T-cell (primary cell): Measurements from ENCODE around the gene IDE. TPM values are rescaled to one million over a fixed set of nuclear protein-coding genes. Genes with fewer than 3 reads are reported as not detected.

Experiments
- ATAC-seq, 4 experiments: fragments of 200-7000 bp in 3 of 4; fragments of 150-1000 bp in 1 of 4; cut with Tn5 transposase; replicated peaks in 1 of 4; 1 replicate in 3 of 4; 2 replicates in 1 of 4; pipeline ENCODE4 v1.10.0; 2021; ENCODE audit warnings: moderate library complexity in 3 of 4, mild to moderate bottlenecking in 2 of 4, moderate number of reproducible peaks in 1 of 4
- CTCF ChIA-PET, 2 donors: fragments of 300-600 bp; sonication (Branson Sonifier 250); formaldehyde crosslinking; loops; one replicate each; lab custom pipeline; 2022; ENCODE audit warnings: antibody characterized with exemption in 2 of 2; lab: Charles Lee
- POLR2A ChIA-PET, 2 donors: fragments of 300-600 bp; sonication (Branson Sonifier 250); formaldehyde crosslinking; loops; one replicate each; lab custom pipeline; 2022; ENCODE audit warnings: antibody characterized with exemption in 2 of 2; lab: Charles Lee
- DNase-seq, 35 experiments: peaks; one replicate each; pipeline versions ENCODE4 v3.0.0 to v3.0.0-alpha.2; 2013 to 2023
- H3K27ac ChIP-seq: one replicate; pipeline ENCODE4 v1.5.1; 2013; ENCODE audit warnings: low read length
- H3K27me3 ChIP-seq, 2 experiments: replicated peaks in 1 of 2; 1 replicate in 1 of 2; 2 replicates in 1 of 2; pipeline versions ENCODE4 v1.6.1 to v1.7.0; 2013; ENCODE audit warnings: low read length in 1 of 2, mixed read lengths in 1 of 2; ENCODE audit not compliant: control insufficient read depth in 2 of 2, insufficient read depth in 2 of 2; ENCODE audit errors: extremely low read depth in 1 of 2
- H3K36me3 ChIP-seq, 2 donors: 1 replicate in 1 of 2; 2 replicates in 1 of 2; pipeline versions ENCODE4 v1.6.1 to v1.7.0; 2013; ENCODE audit warnings: low read length in 1 of 2; ENCODE audit not compliant: control insufficient read depth in 2 of 2, insufficient read depth in 1 of 2; ENCODE audit errors: extremely low read depth in 1 of 2
- H3K4me1 ChIP-seq, 2 experiments: 1 replicate in 1 of 2; 2 replicates in 1 of 2; pipeline versions ENCODE4 v1.6.1 to v1.7.0; 2013; ENCODE audit warnings: low read length in 2 of 2, mixed read lengths in 1 of 2; ENCODE audit not compliant: insufficient read depth in 2 of 2, control insufficient read depth in 1 of 2; ENCODE audit errors: extremely low read depth in 1 of 2
- H3K4me3 ChIP-seq, 2 donors: 1 replicate in 1 of 2; 2 replicates in 1 of 2; pipeline versions ENCODE4 v1.5.1 to v1.7.0; 2013; ENCODE audit warnings: mild to moderate bottlenecking in 2 of 2, low read length in 1 of 2, moderate library complexity in 1 of 2; ENCODE audit not compliant: control insufficient read depth in 1 of 2; ENCODE audit errors: extremely low read depth in 1 of 2
- H3K9me3 ChIP-seq: 2 replicates; pipeline ENCODE4 v1.7.0; 2013
- H3K27ac Mint-ChIP-seq, 2 donors: one replicate each; pipeline ENCODE4 v1.8.0; 2020 to 2021; ENCODE audit warnings: mild to moderate bottlenecking in 2 of 2, mixed read lengths in 2 of 2
- H3K27me3 Mint-ChIP-seq, 2 donors: one replicate each; pipeline ENCODE4 v1.8.0; 2021 to 2022; ENCODE audit warnings: mixed read lengths in 2 of 2
- H3K36me3 Mint-ChIP-seq: one replicate; pipeline ENCODE4 v1.8.0; 2021; ENCODE audit warnings: mixed read lengths
- H3K4me1 Mint-ChIP-seq, 3 donors: one replicate each; pipeline ENCODE4 v1.8.0; 2020 to 2022; ENCODE audit warnings: mixed read lengths in 3 of 3, mild to moderate bottlenecking in 1 of 3
- H3K4me3 Mint-ChIP-seq, 3 donors: one replicate each; pipeline ENCODE4 v1.8.0; 2020 to 2022; ENCODE audit warnings: mild to moderate bottlenecking in 3 of 3, mixed read lengths in 3 of 3, moderate library complexity in 3 of 3
- H3K9me3 Mint-ChIP-seq, 3 donors: one replicate each; pipeline ENCODE4 v1.8.0; 2020 to 2022; ENCODE audit warnings: mixed read lengths in 3 of 3
- WGBS: methylation state at CpG from one replicate; pipeline ENCODE4 v1.1.5; 2013; ENCODE audit warnings: missing lambda C conversion rate; ENCODE audit not compliant: insufficient coverage; 5-methylcytosine and 5-hydroxymethylcytosine counted together
- total RNA-seq, 35 experiments: library from RNA in 6 of 35; stranded (reverse) in 6 of 35; fragments of 120-200 nt in 1 of 35; gene quantifications; one replicate each; pipeline versions ENCODE4 v1.2.1 to v1.2.4 and lab custom pipeline; 2013 to 2026

The IDE gene
- total RNA-seq, 5 donors from 2014 or later (not counting 1 experiment from before 2014, with no cell fraction given) = 24.7 to 31.8 (median 27.2) TPM

- POLR2A ChIA-PET = interaction anchor here (0.6 to 1.1 kb wide), 2 partner anchors 14 to 61 kb away, joined by 4 to 8 read pairs; no protein-coding TSS in a partner anchor
- Histone ChIP-seq H3K36me3 (no peaks in the 10 kb centered on the region), H3K9me3 (no peaks in the 10 kb centered on the region), H3K4me1 (peaks cover 6 to 11% of the 10 kb centered on the region in 2 experiments), H3K27ac (no peak overlapping the region), H3K4me3 (no peak overlapping the region), H3K27me3 (no peaks in the 10 kb centered on the region)
- CTCF ChIA-PET = interaction anchor here (0.6 to 3.3 kb wide), 7 partner anchors 11 to 813 kb away, joined by 3 to 61 read pairs (median 4); no protein-coding TSS in a partner anchor
- ATAC-seq (no peak), DNase-seq (no peak)
- Mint-ChIP-seq H3K36me3 (no peaks in the 10 kb centered on the region), H3K4me3 (no peak overlapping the region), H3K27me3 (no peaks in the 10 kb centered on the region), H3K9me3 (no peaks in the 10 kb centered on the region), H3K4me1 (peaks cover 23 to 29% (median 28%) of the 10 kb centered on the region in 3 donors), H3K27ac (no peak overlapping the region)
Measured at GRCh38 chr10:92575961-92576360, 2.1 kb upstream of the IDE start.

GRCh38 chr10:92574548-92575261 is 812 bp upstream of the IDE start:
- H3K36me3 ChIP-seq = no peaks in the 10 kb centered on the region
- ChIA-PET CTCF (interaction anchor here (0.6 to 3.3 kb wide), 10 partner anchors 9 to 284 kb away, joined by 3 to 61 read pairs (median 6); partner anchors contain the start of genes CPEB3 (in 1 of the 2) and MARCHF5 (in 1 of the 2)), POLR2A (interaction anchor here in 1 of 2 donors (1.0 to 1.2 kb wide), 3 partner anchors 16 to 274 kb away, joined by 3 to 4 read pairs (median 4); partner anchors contain the start of genes EXOC6 and KIF11)
- Mint-ChIP-seq H3K4me1 (peaks cover 29 to 35% (median 33%) of the 10 kb centered on the region in 3 donors), H3K36me3 (no peaks in the 10 kb centered on the region), H3K27ac (peak overlapping the region; percentile 85 to 90), H3K9me3 (no peaks in the 10 kb centered on the region), H3K27me3 (no peaks in the 10 kb centered on the region), H3K4me3 (peak overlapping the region; percentile 73 to 86 (median 80))
- no peaks in the 10 kb centered on the region for H3K27me3 ChIP-seq
- peak overlapping the region; percentile 86 to 90 for H3K4me3 ChIP-seq
- H3K27ac ChIP-seq = peak overlapping the region; percentile 81
- peak in 2 of 35 experiments; percentile 6 to 45 for DNase-seq
- ATAC-seq = peak; percentile 27 to 51 (median 34)
- H3K4me1 ChIP-seq = peaks cover 6 to 16% of the 10 kb centered on the region in 2 experiments
- 22% methylated on average over 8 of the region's 22 CpGs for WGBS
- no peaks in the 10 kb centered on the region for H3K9me3 ChIP-seq

GRCh38 chr10:92573091-92573797 is 649 bp downstream of the IDE start:
- Histone ChIP-seq H3K4me1 (peaks cover 6 to 16% of the 10 kb centered on the region in 2 experiments), H3K9me3 (no peaks in the 10 kb centered on the region), H3K27me3 (no peaks in the 10 kb centered on the region), H3K27ac (peak overlapping the region; percentile 11), H3K36me3 (no peaks in the 10 kb centered on the region), H3K4me3 (peak overlapping the region; percentile 86 to 90)
- Mint-ChIP-seq H3K4me3 (peak overlapping the region; percentile 73 to 86 (median 80)), H3K4me1 (peaks cover 34 to 43% (median 39%) of the 10 kb centered on the region in 3 donors), H3K27ac (peak overlapping the region; percentile 8 to 40), H3K9me3 (no peaks in the 10 kb centered on the region), H3K36me3 (peaks cover 5% of the 10 kb centered on the region), H3K27me3 (no peaks in the 10 kb centered on the region)
- DNase-seq (peak in 26 of 35 experiments; percentile 11 to 56 (median 26)), ATAC-seq (peak in 3 of 4 experiments; percentile 11 to 30 (median 12))
- ChIA-PET POLR2A (interaction anchor here in 1 of 2 donors (0.6 kb wide), 1 partner anchor 759 kb away, joined by 3 read pairs; no protein-coding TSS in a partner anchor), CTCF (interaction anchor here (0.8 to 3.3 kb wide), 9 partner anchors 12 to 283 kb away, joined by 3 to 61 read pairs (median 7); partner anchors contain the start of genes CPEB3 (in 1 of the 2) and MARCHF5 (in 1 of the 2))
- WGBS = 2% methylated on average over 52 of the region's 56 CpGs

GRCh38 chr10:92572362-92573090 is 1.4 kb downstream of the IDE start:
- H3K4me3 Mint-ChIP-seq = peak overlapping the region; percentile 73 to 86 (median 80)
- Histone ChIP-seq H3K4me3 (peak overlapping the region; percentile 86 to 90), H3K27me3 (no peaks in the 10 kb centered on the region), H3K4me1 (peaks cover 6 to 16% of the 10 kb centered on the region in 2 experiments), H3K27ac (peak overlapping the region; percentile 11), H3K36me3 (no peaks in the 10 kb centered on the region), H3K9me3 (no peaks in the 10 kb centered on the region)
- H3K27me3 Mint-ChIP-seq = no peaks in the 10 kb centered on the region
- no peak for DNase-seq
- peaks cover 41 to 48% (median 44%) of the 10 kb centered on the region in 3 donors for H3K4me1 Mint-ChIP-seq
- ChIA-PET CTCF (interaction anchor here (0.8 to 2.1 kb wide), 6 partner anchors 12 to 87 kb away, joined by 3 to 22 read pairs (median 3); no protein-coding TSS in a partner anchor), POLR2A (interaction anchor here in 1 of 2 donors (0.6 kb wide), 1 partner anchor 758 kb away, joined by 3 read pairs; no protein-coding TSS in a partner anchor)
- no peaks in the 10 kb centered on the region for H3K9me3 Mint-ChIP-seq
- WGBS = 93% methylated on average over 6 of the region's 8 CpGs
- peak overlapping the region; percentile 8 to 40 for H3K27ac Mint-ChIP-seq
- peaks cover 5% of the 10 kb centered on the region for H3K36me3 Mint-ChIP-seq
- ATAC-seq = no peak

- no peak overlapping the region for H3K27ac ChIP-seq
- H3K9me3 ChIP-seq = no peaks in the 10 kb centered on the region
- no peaks in the 10 kb centered on the region for H3K9me3 Mint-ChIP-seq
- peak overlapping the region in 1 of 2 donors; percentile 4 for H3K27ac Mint-ChIP-seq
- no peaks in the 10 kb centered on the region for H3K27me3 Mint-ChIP-seq
- CTCF ChIA-PET = interaction anchor here (0.6 to 2.1 kb wide), 5 partner anchors 11 to 55 kb away, joined by 3 to 22 read pairs (median 3); no protein-coding TSS in a partner anchor
- H3K4me3 Mint-ChIP-seq = peak overlapping the region in 1 of 3 donors; percentile 80
- H3K36me3 ChIP-seq = no peaks in the 10 kb centered on the region
- peaks cover 8% of the 10 kb centered on the region for H3K36me3 Mint-ChIP-seq
- DNase-seq = no peak
- peaks cover 49 to 53% (median 50%) of the 10 kb centered on the region in 3 donors for H3K4me1 Mint-ChIP-seq
- POLR2A ChIA-PET = no interaction called here
- WGBS = 100% methylated on average over 1 of the region's 2 CpGs
- no peak overlapping the region for H3K4me3 ChIP-seq
- peaks cover 6 to 16% of the 10 kb centered on the region in 2 experiments for H3K4me1 ChIP-seq
- no peak for ATAC-seq
- H3K27me3 ChIP-seq = no peaks in the 10 kb centered on the region
Measured at GRCh38 chr10:92571649-92572048, 2.2 kb downstream of the IDE start.
